HG03280 (cell line): Measurements from ENCODE around the gene CGRRF1.

ENCODE experiments used
- ATAC-seq: cut with Tn5 transposase; IDR thresholded peaks from one replicate; pipeline ENCODE4 v1.9.1; 2021; ENCODE audit warnings: mild to moderate bottlenecking, moderate library complexity; ENCODE audit not compliant: unreplicated experiment

Gene CGRRF1

DNA sequence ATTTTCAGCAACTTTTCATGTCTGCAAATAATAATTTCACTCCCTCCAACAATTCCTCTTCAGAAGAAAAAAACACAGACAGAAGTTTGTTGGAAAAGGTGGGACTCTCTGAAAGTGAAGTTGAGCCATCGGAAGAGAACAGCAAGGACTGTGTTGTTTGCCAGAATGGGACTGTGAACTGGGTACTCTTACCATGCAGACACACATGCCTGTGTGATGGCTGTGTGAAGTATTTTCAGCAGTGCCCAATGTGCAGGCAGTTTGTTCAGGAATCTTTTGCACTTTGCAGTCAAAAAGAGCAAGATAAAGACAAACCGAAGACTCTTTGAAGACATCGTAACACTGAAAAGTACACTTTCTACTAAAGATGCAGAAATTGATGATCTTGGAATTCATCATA lies 28.3 kb downstream of the CGRRF1 start:
- ATAC-seq: no peak

DNA sequence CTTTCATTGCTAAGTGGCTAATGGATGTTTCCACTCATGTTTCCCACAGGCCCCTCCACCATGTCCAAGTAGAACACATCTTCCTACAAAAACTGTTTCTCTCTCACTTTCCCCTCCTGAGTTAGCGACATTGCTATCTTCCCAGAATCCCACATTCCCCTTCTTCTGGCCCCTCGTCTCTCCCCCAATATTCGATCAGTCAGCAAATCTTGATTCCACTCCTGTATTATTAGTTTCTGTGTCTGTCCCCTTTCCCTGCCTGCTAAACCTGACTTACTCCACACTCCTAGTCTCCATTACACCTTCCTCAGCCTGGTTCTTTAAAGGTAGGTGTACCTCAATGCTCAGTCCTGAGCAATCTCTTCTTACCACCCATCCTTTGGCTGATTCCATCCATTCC lies 37.9 kb downstream of the CGRRF1 start:
- no peak for ATAC-seq

- no peak for ATAC-seq
Observed at GRCh38 chr14:54548491-54548890, 38.8 kb downstream of the CGRRF1 start.

- ATAC-seq: no peak
Observed at GRCh38 chr14:54549862-54550261, 40.2 kb downstream of the CGRRF1 start.

DNA sequence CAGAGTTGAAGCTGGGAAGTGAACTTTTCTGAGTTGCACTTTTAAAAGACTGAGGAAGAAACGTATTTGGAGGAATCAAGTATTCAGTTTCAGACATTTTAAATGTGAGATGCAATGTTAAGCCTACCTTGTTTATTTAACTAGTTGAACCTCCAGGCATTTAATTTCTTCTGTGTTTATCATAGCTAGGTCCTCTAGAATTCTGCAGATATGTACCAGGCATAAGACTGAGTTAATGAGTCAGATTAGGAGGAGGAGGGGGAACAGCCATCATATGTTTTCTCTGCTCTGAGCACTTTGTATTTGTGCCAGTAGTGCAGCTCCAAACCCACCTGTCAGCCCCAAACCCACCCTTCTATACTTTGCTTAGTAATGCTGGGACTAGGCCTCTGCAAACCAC lies 40.8 kb downstream of the CGRRF1 start:
- no peak for ATAC-seq

GRCh38 chr14:54554401-54554800 lies 44.7 kb downstream of the CGRRF1 start:
- ATAC-seq: no peak

DNA sequence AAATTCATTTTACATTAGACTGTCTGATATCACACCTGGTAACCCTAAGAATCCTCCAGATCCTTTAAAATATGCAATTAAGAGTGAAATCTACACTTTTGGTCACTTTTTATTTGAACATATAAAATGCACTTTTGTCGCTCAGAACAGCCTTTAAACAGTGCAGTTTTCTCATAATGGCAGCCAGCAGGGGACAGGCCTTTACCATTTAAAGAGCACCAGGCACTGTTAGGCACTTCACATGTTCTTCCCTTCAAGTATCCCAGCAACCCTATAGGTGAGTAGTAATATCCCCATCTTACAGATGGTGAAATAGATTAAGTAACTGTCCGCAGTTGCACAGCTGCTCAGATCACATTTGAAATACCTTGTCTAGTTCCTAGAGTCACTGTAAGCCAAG lies 45.9 kb downstream of the CGRRF1 start:
- ATAC-seq: no peak

GRCh38 chr14:54556535-54556934 lies 46.8 kb downstream of the CGRRF1 start:
- no peak for ATAC-seq

DNA sequence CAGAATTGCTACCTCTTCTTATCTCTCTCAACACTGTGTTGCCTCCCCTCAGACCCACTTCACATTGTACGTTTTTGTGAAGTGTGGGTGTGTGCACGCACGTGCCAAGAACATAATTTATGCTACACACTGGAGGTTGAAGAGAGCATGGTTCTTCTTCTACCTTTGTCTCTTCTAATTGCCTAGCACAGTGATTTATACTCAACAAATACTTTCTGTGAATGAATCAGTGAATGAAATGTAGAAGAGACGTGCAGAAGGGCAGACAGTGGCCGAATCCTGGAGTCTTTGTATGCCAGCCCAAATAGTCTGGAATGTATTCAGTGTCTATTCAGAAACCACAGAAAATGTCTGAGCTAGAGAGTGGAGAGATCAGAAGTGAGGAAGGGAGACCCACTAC lies 52.6 kb downstream of the CGRRF1 start:
- ATAC-seq: no peak

GRCh38 chr14:54564071-54564867 lies 54.6 kb downstream of the CGRRF1 start:
- ATAC-seq: no peak

GRCh38 chr14:54564868-54565784 lies 55.4 kb downstream of the CGRRF1 start:
- peak; percentile 44 for ATAC-seq

- ATAC-seq: peak; percentile 56
Observed at GRCh38 chr14:54565785-54566409, 56.2 kb downstream of the CGRRF1 start.

GRCh38 chr14:54566410-54567223 lies 56.9 kb downstream of the CGRRF1 start, which contains the start of gene SAMD4A:
TSS of gene SAMD4A (plus strand) at chr14:54567128. CDS start at chr14:54567917, 789 bp downstream.
- peak; percentile 24 for ATAC-seq

DNA sequence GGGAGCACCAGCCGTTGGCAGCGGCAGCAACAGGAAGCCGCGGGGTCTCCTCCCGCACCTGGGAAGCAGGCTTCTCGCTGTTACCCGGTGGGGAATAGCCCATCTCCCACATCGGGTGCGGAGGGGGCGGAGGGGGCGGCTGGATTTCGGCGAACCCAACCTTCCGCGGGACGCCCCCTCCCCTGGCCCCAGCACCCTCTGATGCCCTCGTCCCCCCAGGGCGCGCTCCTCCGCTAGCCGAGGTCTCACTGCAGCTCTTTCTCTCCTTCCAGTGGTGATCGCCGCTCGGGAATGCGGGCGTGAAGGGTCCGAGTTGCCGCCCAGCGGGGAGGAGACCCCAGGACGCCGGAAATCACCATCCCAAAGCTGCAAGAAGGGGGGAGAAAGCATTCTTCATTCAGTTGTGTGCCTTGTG lies 57.5 kb downstream of the CGRRF1 start:
- no peak for ATAC-seq

DNA sequence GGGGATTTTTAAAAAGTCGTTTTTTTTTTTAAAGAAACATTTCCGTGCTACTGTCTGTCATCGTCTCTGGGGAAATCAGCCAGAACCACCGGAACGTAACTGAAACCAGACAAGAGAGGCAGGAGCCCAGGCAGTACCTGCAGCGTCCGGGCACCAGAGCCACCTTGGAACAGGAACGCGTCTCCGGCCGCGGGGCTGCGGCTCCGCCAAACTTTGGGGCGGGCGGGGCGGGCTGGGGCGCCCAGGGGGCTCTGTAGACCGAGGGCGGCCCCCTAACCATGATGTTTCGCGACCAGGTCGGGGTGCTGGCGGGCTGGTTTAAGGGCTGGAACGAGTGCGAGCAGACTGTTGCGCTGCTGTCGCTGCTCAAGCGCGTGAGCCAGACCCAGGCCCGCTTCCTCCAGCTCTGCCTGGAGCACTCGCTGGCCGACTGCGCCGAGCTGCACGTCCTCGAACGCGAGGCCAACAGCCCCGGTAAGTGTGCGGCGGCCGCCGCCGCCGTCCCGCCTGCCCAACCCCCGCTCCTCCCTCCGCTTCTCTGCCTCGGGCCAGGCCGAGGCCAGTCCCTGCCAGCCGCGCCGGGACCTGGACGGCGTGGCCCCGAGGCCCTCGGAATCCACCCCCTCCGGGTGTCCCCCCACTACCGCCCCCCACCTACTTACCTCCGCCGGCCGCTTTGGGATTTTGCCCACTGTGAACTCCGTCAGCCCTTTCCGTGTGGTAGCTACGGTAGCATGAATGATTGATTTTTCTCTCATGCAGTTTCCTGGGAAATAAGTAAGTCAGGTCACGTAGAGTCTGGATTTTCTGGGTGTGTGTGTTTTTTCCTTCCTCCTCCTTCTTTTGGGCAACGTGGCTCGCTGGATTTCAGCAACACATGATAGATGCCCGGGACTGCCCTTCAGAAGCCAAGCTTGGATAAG lies 58.2 kb downstream of the CGRRF1 start:
- ATAC-seq: no peak

DNA sequence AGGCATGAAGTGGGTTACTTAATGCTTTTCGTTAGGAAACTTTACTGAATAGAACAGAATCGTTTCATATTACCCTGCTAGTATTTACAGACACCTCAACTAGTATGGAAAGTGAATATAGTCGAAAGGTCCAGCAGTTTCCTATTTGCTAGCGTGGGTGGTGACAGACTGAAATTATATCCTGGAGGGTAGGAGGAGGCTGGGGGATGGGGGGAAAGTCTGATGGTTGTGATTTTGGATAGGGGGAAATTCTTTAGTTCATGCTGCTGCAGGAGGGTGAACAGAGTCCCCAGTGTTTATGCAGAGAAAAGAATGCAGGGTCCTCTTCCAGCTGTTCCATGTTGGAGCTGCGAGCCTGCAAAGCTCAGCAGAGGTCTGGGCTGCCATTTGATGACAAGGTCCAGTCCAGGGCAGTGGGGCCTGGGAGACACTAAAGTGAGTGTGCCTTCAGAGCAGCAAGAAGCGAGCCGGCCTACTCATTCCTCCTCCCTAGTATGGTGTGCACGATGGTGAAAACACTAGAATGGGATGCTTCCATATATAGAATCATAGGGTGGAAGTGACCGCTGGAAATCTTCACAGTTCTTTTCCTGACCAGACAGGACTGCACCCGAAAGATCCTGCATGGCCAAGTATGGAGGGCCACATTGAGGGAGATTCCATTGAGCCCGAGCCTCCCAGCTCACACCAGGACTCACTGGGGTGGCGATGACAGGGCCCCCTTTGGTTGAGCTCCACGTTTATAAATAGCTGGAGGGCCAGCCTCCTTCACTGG lies 59.3 kb downstream of the CGRRF1 start:
- ATAC-seq: no peak

GRCh38 chr14:54570047-54570446 lies 60.3 kb downstream of the CGRRF1 start:
- ATAC-seq: no peak

DNA sequence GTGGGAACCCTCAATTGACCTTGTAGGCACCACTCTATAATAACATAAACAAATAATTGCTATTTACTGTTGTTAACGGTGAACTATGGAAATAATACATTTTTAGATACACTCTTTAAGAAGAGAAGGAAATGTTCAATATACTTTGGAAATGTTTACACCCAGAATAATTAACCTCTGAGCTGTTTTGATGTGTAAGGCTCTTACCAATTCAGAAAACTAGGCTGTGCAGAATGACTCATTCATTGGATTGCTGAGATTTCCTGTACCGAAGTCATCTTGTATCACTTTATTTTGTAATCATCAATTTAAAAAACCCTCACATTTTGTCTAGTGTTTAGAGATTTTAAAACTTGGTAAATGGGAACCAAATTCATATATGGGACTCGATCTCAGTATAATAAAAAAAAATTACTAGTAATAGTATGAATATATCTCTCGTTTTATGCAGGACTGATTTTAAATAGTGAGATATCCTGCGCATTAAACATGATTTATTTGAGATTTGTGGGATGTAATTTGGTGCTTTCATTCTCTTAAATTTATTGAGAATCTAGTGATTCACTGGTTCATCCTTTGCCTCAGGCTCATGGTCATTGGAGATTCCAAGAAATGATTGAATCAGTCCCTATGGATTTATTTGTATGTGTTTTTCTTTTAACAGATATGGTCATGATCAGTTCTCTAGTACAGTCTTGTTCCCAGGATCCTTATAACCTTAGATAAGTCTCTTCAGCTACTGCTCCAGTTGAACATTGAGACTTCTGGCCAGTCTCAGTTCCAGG lies 61.1 kb downstream of the CGRRF1 start:
- no peak for ATAC-seq
